Non-pigmented ciliary epithelial cell (primary cell): ENCODE data around the gene TMX2.

Source experiments
- DNase-seq: peaks from one replicate; pipeline ENCODE4 v3.0.0-alpha.2; 2010; ENCODE audit warnings: low read depth

Gene TMX2

DNA sequence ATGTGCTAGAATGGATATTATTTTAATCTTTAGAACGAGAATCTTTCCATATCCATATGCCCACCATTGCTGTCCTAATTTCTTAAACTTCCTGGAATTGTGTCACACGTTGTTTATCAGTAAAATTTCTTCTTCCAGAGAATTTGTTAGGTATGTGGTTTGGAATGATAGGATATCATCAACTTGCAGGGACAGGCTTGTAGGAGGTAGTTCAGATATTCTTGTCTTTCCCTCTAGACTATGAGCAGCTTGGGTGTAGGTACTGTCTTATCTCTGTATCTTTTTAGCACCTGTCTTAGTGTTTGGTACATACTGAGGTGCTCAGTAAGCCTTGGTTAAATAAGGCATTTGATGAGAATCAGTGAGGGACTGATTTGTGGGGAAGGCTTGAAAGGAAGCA is 52.6 kb downstream of the TMX2 start:
- no peak for DNase-seq

DNA sequence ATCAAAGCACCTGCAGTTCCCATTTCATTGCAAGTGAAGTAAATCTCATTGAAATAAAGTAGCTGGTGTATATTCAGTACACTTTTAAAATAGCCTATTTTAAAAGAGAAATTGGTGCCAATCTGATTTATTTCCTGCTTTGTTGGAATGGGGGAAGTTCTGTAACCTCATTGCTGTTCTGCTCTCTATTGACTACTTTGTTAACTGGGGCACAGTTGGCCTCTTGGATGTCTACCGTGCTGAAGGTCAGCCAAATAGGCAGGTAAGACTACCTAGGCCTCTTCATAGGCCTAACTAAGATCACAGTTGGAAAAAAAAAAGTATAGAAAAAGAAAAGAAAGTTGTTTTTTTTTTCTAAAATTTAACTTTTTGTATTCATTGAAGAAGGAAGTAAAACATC is 58.4 kb downstream of the TMX2 start:
- no peak for DNase-seq

DNA sequence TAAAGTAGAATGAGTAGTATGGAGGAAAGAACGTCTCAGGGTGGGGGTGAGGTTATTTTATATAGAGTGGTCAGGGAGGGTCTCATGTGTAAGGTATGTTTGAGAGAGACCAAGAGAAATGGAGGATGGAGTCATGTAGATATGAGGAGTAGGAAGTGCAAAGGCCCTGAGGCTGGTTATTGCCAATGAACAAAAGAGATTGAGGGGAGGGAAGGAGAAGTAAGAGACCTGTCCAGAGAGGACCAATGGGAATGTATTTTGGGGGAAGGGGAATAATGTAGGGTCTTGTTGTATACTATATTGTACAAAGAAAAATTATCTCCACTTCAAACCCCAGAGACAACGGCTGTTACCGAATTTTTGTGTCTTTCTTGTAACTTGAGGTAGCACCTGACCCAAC is 59.0 kb downstream of the TMX2 start:
- no peak for DNase-seq

DNA sequence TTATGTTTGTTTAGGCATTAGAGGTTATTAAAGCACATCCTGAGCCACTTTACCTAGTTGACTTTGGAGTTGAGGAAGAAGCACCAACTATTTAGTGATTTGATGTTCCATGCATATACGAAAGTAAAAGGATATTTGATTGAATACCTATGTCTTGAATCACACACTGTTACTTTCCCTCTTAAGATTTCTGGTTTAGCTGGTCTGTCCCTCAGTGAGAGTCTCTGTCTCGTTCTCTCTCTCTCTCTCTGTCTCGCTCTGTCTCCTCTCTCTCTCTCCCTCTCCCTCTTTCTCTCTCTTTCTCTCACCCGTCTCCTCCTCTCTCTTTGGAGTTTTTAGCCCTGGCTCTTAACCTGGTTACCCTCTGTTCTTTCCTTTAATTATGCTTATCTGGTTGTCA is 60.2 kb downstream of the TMX2 start:
- DNase-seq, result no peak

DNA sequence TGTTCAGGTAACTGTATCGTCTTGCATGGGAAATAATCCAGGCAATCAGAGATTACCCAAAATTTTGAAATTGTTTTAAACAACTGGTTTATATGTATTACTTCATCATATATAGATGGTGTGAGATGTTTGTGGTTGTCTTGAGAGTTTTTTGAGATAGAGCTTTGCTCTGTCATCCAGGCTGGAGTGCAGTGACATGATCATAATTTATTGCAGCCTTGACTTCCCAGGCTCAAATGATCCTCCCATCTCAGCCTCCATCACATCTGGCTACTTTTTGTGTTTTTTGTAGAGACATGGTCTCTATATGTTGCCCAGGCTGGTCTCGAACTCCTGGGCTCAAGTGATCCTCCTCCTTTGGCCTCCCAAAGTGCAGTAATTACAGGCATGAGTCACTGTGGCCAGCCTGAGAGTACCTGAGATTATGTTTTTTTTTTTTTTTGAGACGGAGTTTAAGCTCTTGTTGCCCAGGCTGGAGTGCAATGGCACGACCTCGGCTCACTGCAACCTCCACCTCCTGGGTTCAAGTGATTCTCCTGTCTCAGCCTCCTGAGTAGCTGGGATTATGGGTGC is 60.7 kb downstream of the TMX2 start:
- no peak for DNase-seq

DNA sequence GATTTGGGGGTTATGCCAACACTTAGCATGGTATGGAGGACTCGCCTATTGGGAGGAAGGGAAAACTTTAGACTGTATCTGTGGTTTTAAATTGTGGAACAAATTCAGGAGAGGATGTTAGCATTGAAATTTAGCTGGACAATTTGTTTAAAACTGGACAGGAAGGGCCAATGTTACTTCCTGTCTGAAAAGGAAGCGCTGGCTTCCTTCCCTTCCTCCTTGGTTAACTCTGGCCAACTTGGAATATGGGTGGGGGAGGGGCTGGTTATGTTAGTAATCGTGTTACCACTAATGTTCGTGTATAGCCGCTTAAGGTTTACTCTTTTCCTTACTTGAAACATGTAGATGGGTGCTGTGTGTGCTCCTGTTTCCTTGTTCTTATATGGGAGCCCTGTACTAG is 63.1 kb downstream of the TMX2 start:
- no peak for DNase-seq

DNA sequence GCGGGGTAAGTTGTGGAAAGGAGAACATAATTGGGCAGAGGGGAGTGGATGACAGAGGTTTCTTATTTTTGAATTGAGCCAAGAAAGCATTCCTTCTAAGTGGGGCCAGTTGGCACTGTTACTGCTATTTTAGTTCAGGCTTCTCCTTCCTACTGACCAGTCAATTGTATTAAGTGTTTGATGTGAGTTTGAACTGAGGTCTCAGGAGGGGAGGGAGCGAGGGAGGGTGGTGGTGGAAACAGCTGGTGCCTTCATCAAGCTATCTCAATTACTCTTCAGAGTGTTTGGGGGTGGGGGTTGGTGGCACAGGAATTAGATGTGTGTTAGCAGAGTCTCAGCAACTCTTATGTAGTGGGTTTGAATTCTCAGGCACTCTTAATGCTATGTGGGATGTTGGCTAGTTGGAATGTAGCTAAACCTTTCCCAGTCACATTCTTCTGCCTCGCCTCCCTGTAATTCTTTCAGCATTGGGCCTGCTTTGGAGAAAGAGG is 63.7 kb downstream of the TMX2 start:
- no peak for DNase-seq

DNA sequence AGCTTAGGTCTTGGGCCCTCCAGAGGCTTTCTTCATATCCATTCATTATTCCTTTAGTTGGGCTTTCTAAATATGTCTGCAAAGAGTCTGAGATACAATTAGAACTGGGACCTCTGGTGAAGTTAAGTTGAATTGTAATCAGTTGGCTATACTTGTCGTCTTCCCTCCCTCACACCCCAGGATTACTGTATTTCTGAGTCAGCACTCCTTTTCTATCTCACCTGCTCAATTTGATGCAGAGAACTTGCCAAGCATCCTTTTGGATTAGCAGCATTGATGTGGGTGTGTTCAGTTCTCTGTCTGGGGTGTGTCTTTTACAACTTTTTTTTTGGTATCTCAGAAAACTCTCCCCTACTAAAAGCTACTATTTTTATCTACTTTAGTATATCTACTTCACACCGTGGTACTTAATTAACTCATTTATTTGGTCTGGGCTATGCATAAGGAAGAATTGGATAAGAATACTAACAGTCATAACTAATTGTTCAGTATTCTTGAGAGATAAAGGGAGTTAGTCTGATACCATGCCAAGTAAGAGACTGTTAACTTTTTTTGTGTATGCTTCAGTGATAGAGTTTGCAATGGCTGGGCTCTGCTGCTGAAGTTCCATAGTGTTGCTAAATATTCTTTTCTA is 64.3 kb downstream of the TMX2 start:
- no peak for DNase-seq

DNA sequence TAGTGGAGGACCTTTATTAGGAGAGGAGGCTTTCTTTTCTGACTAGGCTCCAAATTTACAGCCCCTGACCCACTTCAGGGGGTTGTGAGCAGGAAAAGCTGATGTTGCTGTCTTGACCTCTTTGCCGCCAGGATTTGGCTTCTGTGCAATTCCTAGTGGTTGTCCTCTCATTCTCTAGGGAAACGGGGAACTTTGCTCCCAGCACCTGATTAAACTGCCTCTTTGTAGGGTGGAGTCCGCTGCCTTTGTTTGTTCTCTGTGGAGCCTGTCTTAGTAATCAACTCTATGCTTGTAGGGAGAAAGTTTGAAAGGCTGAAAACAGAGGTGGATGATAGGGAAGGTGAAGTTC is 65.5 kb downstream of the TMX2 start:
- DNase-seq, result no peak

DNA sequence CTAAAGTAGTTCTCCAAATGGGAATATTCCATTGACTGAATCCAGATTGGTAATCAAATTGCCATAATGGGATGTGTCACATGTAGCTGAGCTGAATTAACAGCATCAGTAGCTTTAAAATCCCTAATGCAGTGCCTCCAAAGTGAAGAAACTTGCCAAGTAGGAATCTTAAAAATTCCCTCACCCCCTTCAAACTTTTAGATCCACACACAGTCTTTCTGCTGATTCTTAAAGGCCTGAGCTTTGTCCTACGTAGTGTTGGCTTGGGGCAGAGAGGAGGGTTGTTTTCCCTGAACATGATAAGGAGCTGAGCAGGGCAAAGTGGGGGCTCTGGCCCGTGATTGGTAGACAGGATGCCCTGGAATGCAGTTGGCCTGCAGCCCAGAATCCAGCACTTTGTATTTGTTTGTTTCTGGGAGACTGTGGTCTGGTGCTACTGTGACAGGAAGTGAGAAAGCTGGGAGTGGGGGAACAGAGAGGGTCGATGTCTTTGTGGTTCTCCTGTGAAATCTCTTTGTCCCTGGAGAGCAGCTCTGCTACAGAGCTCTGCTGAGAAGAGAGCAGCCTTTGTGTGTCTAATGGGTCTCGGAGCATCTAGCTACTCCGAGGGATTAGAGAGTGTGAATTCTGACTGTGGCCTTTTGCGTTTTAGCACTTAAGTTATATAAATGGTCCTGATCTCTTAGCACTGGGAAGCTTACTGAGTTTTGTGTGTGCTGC is 66.1 kb downstream of the TMX2 start:
- DNase-seq, result peak; percentile 98

DNA sequence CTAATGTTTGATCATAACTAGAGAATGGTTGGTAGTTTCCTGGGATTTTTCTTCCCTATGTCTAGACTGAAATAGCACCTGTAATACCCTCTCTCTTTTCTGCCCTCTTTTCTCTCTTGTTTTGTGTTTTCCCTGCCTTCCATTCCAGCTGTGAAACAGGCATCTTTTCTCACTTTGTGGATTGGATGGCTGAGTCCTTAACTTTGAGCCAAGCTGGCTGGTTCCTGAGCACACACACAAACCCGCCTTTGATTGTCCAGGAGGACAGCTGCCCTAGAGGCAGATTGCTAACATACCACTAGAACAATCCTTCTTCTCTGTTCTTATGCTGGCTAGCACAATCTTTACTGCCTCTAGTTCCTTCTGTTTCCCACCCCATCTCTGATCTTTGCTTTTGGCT is 66.9 kb downstream of the TMX2 start:
- DNase-seq, result no peak

DNA sequence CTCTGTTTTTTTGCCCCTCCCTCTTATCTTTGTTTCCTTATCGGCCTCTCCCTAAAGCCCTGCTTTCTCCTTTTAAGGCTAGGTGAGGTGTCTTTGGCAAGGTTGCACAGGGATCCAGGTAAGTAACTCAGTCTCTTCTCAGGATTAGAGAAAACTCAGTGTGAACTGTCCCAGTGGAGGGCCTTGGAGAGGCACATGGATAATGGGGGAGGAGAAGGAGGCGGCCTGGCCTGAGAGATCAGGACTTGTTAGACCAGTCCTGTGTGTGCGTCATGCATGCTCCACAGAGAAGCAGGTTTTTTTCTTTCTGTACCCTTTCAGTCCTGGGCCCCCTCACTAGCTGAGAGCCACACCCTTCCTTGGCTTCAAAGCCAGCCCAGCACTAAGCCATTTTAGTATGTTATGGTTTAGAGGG is 69.1 kb downstream of the TMX2 start:
- DNase-seq, result no peak

DNA sequence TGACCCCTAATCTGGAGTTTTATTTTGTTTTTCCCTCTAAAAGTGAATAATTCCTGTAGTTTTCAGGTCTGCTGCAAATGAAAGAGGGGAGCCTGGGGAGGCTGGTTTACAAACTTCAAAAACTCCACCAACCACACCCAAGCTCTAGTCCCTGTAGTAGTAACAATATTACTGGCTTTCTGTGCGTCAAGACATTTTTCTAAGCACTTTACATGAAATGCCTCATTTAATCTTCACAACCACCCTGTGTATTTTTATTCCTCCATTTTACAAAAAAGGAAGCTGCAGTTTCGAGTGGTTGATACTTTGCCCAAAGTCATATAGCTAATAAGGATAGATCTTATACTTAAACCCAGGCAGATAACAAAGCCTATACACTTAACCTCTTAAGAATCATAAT is 72.7 kb downstream of the TMX2 start:
- DNase-seq, result no peak

DNA sequence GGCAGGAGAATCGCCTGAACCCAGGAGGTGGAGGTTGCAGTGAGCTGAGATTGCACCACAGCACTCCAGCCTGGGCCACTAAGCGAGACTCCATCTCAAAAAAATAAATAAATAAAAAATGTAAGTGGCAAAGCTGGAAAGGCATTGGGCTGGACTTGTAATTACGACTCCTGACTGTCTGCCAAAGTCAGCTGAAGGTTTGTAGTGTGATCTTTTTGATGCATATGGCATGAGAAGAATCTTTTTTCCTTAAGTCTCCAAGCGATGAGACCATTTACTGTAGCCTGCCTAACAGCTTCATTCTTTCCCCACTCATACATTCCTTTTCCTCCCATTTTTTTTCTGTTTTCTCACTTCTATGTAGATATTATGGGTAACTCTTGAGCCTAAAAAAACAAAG is 74.0 kb downstream of the TMX2 start:
- no peak for DNase-seq

DNA sequence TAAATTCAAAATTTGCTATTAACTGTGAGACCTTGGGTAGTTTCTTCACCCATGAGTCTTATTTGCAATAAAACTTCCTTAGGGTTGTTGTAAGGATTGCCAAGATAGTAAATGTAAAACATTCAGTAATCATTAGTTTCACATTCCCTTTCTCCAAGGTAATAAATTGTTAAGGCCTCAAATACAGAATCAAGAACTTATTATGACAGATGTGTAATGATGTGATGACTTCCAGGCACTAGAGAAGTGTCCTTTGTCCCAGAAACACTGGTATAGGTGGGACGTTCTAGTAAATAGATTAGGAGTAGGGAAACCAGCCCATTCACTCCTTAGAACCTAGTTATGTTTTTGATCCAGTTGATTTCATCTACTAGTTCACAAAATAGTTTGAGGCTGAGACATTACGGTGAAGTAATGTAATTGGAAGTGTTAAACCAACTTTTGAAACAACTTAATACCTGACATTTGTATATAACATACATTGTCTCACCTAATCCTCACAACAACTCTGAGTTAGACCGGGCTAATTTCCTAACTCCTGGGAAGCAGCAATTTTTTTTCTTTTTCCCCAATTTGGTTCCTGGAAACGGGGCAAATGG is 74.7 kb downstream of the TMX2 start:
- no peak for DNase-seq

DNA sequence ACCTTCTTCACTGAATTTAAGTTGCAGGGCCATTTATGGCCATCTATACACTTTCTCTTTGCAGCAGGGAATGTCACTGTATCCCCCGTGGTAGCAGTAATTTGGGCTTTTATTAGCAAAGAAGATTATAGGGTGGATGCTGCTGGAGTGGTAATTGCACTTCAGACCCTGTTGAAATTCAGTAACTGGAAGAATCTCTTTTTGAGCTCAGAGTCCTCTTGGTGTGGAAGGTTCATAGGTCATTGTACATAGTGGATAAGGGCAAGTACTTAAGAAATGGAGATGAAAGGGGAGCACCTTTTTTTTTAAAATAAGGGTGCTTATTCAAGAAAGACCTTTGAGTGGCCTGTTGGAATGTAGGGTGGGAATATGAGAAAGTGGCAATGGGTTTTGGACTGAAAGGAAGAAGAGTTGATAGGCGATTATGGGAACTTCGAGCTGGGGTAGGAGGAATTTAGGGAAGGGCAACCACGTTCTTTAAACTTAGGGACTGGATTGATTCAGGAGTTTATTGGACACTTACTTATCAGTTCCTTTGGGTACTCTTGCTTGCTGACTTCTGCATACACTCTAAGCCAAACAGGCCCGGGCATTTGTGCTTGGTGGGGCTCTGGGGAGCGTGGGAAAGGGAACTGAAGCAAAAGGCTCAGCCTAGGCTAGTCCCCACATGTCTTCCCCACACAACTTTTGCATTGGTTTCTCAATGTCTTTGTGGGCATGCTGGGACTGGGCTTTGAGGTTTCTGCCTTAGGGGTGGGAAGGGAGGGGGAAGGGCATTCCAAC is 75.7 kb downstream of the TMX2 start:
- no peak for DNase-seq

DNA sequence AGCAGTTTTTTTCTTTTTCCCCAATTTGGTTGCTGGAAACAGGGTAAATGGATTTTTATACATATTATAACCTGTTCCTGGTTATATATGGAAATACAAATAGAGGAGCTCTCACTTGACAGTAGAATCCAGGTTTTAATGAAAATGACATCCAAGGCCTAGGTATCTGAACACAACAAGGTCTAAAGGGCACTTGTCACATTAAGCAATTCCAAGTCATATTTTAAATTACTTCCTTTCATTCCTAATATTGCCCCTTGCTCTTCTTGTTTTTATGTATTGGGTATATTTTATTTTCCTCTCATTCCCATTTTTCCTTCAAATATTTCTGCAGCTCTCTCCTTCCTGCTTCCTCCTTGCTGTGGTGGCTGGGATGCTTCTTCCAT is 76.3 kb downstream of the TMX2 start:
- DNase-seq, result no peak
